H9 (cell line): Measurements from ENCODE around the gene KDM1B. TPM values are rescaled to one million over a fixed set of nuclear protein-coding genes. Genes with fewer than 3 reads are reported as not detected.

Source experiments
- DNase-seq: peaks from one replicate; pipeline ENCODE4 v3.0.0-alpha.2; 2017
- H2AFZ ChIP-seq: one replicate; pipeline ENCODE4 v1.6.1; 2013; ENCODE audit warnings: mild to moderate bottlenecking, low read length, control low read depth, moderate library complexity
- H2AK5ac ChIP-seq: 2 replicates; pipeline ENCODE4 v1.6.1; 2013; ENCODE audit warnings: low read length, control low read depth, mixed read lengths; ENCODE audit not compliant: insufficient read length
- H2BK120ac ChIP-seq: one replicate; pipeline ENCODE4 v1.6.1; 2013; ENCODE audit warnings: low read depth, mild to moderate bottlenecking, low read length, control low read depth, inconsistent platforms; ENCODE audit not compliant: poor library complexity, severe bottlenecking
- H2BK12ac ChIP-seq: 2 replicates; pipeline ENCODE4 v1.6.1; 2013; ENCODE audit warnings: low read length, control low read depth, mixed read lengths, low read depth; ENCODE audit not compliant: insufficient read length
- H2BK15ac ChIP-seq: 2 replicates; pipeline ENCODE4 v1.6.1; 2013; ENCODE audit warnings: low read depth, low read length, control low read depth
- H2BK20ac ChIP-seq: one replicate; pipeline ENCODE4 v1.6.1; 2013; ENCODE audit warnings: low read depth, mild to moderate bottlenecking, low read length, control low read depth, inconsistent platforms; ENCODE audit not compliant: poor library complexity, severe bottlenecking
- H2BK5ac ChIP-seq: 2 replicates; pipeline ENCODE4 v1.6.1; 2013; ENCODE audit warnings: low read length, control low read depth, mixed read lengths; ENCODE audit not compliant: insufficient read length
- H3K14ac ChIP-seq: 2 replicates; pipeline ENCODE4 v1.6.1; 2013; ENCODE audit warnings: low read length, control low read depth; ENCODE audit not compliant: insufficient read depth
- H3K18ac ChIP-seq: 2 replicates; pipeline ENCODE4 v1.6.1; 2013; ENCODE audit warnings: low read depth, mild to moderate bottlenecking, mixed read lengths, low read length, control low read depth; ENCODE audit not compliant: insufficient read length
- H3K23ac ChIP-seq: 2 replicates; pipeline ENCODE4 v1.6.1; 2013; ENCODE audit warnings: low read length, control low read depth, mixed read lengths, low read depth; ENCODE audit not compliant: insufficient read length
- H3K23me2 ChIP-seq: 2 replicates; pipeline ENCODE4 v1.6.1; 2013; ENCODE audit warnings: low read depth, mild to moderate bottlenecking, mixed read lengths, low read length, control low read depth; ENCODE audit not compliant: insufficient read length, poor library complexity, severe bottlenecking
- H3K27ac ChIP-seq: 2 replicates; pipeline ENCODE4 v1.5.1; 2013; ENCODE audit warnings: low read length, control low read depth, mixed read lengths, low read depth; ENCODE audit not compliant: insufficient read length
- H3K27me3 ChIP-seq: 2 replicates; pipeline ENCODE4 v1.6.1; 2013; ENCODE audit warnings: low read length, control low read depth, inconsistent platforms; ENCODE audit not compliant: insufficient read depth
- H3K4ac ChIP-seq: 2 replicates; pipeline ENCODE4 v1.6.1; 2013; ENCODE audit warnings: low read depth, mild to moderate bottlenecking, control low read depth, inconsistent platforms, low read length, moderate library complexity
- H3K4me1 ChIP-seq: 2 replicates; pipeline ENCODE4 v1.6.1; 2013; ENCODE audit warnings: low read length, control low read depth, inconsistent platforms; ENCODE audit not compliant: insufficient read depth
- H3K4me2 ChIP-seq: 2 replicates; pipeline ENCODE4 v1.6.1; 2013; ENCODE audit warnings: low read length, control low read depth, mixed read lengths; ENCODE audit not compliant: insufficient read length, insufficient read depth
- H3K56ac ChIP-seq: 2 replicates; pipeline ENCODE4 v1.6.1; 2013; ENCODE audit warnings: low read depth, mild to moderate bottlenecking, mixed read lengths, low read length, control low read depth; ENCODE audit not compliant: insufficient read length
- H3K79me1 ChIP-seq: 2 replicates; pipeline ENCODE4 v1.6.1; 2013; ENCODE audit warnings: low read depth, mild to moderate bottlenecking, moderate library complexity, low read length, control low read depth, inconsistent platforms; ENCODE audit not compliant: insufficient read depth, poor library complexity, severe bottlenecking
- H3K79me2 ChIP-seq: 2 replicates; pipeline ENCODE4 v1.6.1; 2013; ENCODE audit warnings: low read length, control low read depth, inconsistent platforms; ENCODE audit not compliant: insufficient read depth
- H3K9ac ChIP-seq: 2 replicates; pipeline ENCODE4 v1.6.1; 2013; ENCODE audit warnings: low read length, control low read depth, mixed read lengths; ENCODE audit not compliant: insufficient read length; ENCODE audit errors: extremely low read depth
- H3K9me3 ChIP-seq: one replicate; pipeline ENCODE4 v1.6.1; 2013; ENCODE audit warnings: low read depth, low read length, inconsistent platforms; ENCODE audit not compliant: control insufficient read depth
- H3T11ph ChIP-seq: one replicate; pipeline ENCODE4 v1.6.1; 2013; ENCODE audit warnings: mild to moderate bottlenecking, low read length, control low read depth, inconsistent platforms
- H4K20me1 ChIP-seq: one replicate; pipeline ENCODE4 v1.6.1; 2013; ENCODE audit not compliant: control insufficient read depth, insufficient read length, insufficient read depth
- H4K5ac ChIP-seq: 2 replicates; pipeline ENCODE4 v1.6.1; 2013; ENCODE audit warnings: low read depth, mild to moderate bottlenecking, mixed read lengths, low read length, control low read depth; ENCODE audit not compliant: insufficient read length
- H4K8ac ChIP-seq: replicated peaks from 2 replicates; pipeline ENCODE4 v1.6.1; 2013; ENCODE audit warnings: low read length, control low read depth, mixed read lengths, low read depth; ENCODE audit not compliant: insufficient read length
- H4K91ac ChIP-seq: 2 replicates; pipeline ENCODE4 v1.6.1; 2013; ENCODE audit warnings: low read depth, mild to moderate bottlenecking, moderate library complexity, mixed read lengths, low read length, control low read depth; ENCODE audit not compliant: insufficient read length
- H3K27ac Mint-ChIP-seq, 3 experiments: 2 replicates in 2 of 3; 3 replicates in 1 of 3; pipeline ENCODE4 v1.8.0; 2020 to 2021; ENCODE audit warnings: mixed read lengths in 3 of 3, mild to moderate bottlenecking in 1 of 3, moderate library complexity in 1 of 3
- H3K27me3 Mint-ChIP-seq: 2 replicates; pipeline ENCODE4 v1.8.0; 2021; ENCODE audit warnings: low read depth, mild to moderate bottlenecking, moderate library complexity, mixed read lengths
- H3K36me3 Mint-ChIP-seq, 3 experiments: 2 replicates in 2 of 3; 3 replicates in 1 of 3; pipeline ENCODE4 v1.8.0; 2020 to 2021; ENCODE audit warnings: low read depth in 3 of 3, mixed read lengths in 3 of 3; ENCODE audit not compliant: insufficient read depth in 1 of 3
- H3K4me1 Mint-ChIP-seq, 2 experiments: 2 replicates each; pipeline ENCODE4 v1.8.0; 2020; ENCODE audit warnings: mixed read lengths in 2 of 2
- H3K4me3 Mint-ChIP-seq, 2 experiments: 2 replicates in 1 of 2; 3 replicates in 1 of 2; pipeline ENCODE4 v1.8.0; 2020 to 2021; ENCODE audit warnings: mild to moderate bottlenecking in 2 of 2, mixed read lengths in 2 of 2, moderate library complexity in 1 of 2
- H3K9me3 Mint-ChIP-seq, 2 experiments: 2 replicates in 1 of 2; 3 replicates in 1 of 2; pipeline ENCODE4 v1.8.0; 2020; ENCODE audit warnings: mild to moderate bottlenecking in 2 of 2, mixed read lengths in 2 of 2, moderate library complexity in 1 of 2
- CTCF ChIP-seq: fragments of 200-600 bp; sonication (generic); conservative IDR thresholded peaks from 3 replicates; pipeline ENCODE4 v1.8.0; 2021; ENCODE audit warnings: antibody characterized with exemption, mild to moderate bottlenecking
- total RNA-seq: library from RNA; stranded (reverse); gene quantifications from 2 replicates; pipeline ENCODE4 v1.2.1, GENCODE V29; 2021

Gene KDM1B
- total RNA-seq, 1 experiment from 2014 or later: 5.4 TPM

- H3K27ac ChIP-seq: no peak overlapping the region
- H2BK12ac ChIP-seq: no peak overlapping the region
- H4K5ac ChIP-seq: no peak overlapping the region
- no peak overlapping the region for H2BK15ac ChIP-seq
- H2BK5ac ChIP-seq: no peak overlapping the region
- no peak for TF ChIP-seq CTCF
- no peak overlapping the region for H3K18ac ChIP-seq
- Mint-ChIP-seq H3K36me3 (peaks cover 66 to 88% (median 83%) of the 10 kb centered on the region in 3 experiments), H3K27me3 (no peaks in the 10 kb centered on the region), H3K27ac (peak overlapping the region in 1 of 3 experiments; percentile 77; a peak in 2 of 7 replicates), H3K4me3 (no peak overlapping the region), H3K4me1 (peaks cover 9 to 18% of the 10 kb centered on the region in 2 experiments), H3K9me3 (no peaks in the 10 kb centered on the region)
- no peak overlapping the region for H3T11ph ChIP-seq
- no peaks in the 10 kb centered on the region for H3K23me2 ChIP-seq
- no peak overlapping the region for H2BK120ac ChIP-seq
- no peak overlapping the region for H3K14ac ChIP-seq
- H3K56ac ChIP-seq: no peak overlapping the region
- peaks cover 6% of the 10 kb centered on the region for H3K79me1 ChIP-seq
- no peak overlapping the region for H4K8ac ChIP-seq
- peaks cover 3% of the 10 kb centered on the region; the same call in 1 of the 2 replicates for H3K79me2 ChIP-seq
- no peaks in the 10 kb centered on the region for H4K20me1 ChIP-seq
- no peaks in the 10 kb centered on the region for H3K9me3 ChIP-seq
- H3K4ac ChIP-seq: no peak overlapping the region
- H3K4me1 ChIP-seq: no peaks in the 10 kb centered on the region
- no peak overlapping the region for H3K9ac ChIP-seq
- H3K23ac ChIP-seq: no peak overlapping the region
- H4K91ac ChIP-seq: no peak overlapping the region
- no peak overlapping the region for H2AK5ac ChIP-seq
- DNase-seq: no peak
- H2BK20ac ChIP-seq: no peak overlapping the region
- H2AFZ ChIP-seq: no peak overlapping the region
- no peak overlapping the region for H3K4me2 ChIP-seq
- no peaks in the 10 kb centered on the region for H3K27me3 ChIP-seq
Observed at GRCh38 chr6:18247002-18247401, 91.8 kb downstream of the KDM1B start.
